DMS53 (cell line): Measurements from ENCODE around the gene ELFN1.

Experiments
- DNase-seq: peaks from one replicate; lab custom pipeline; 2025; lab: John Stamatoyannopoulos, UW

The ELFN1 gene

DNA sequence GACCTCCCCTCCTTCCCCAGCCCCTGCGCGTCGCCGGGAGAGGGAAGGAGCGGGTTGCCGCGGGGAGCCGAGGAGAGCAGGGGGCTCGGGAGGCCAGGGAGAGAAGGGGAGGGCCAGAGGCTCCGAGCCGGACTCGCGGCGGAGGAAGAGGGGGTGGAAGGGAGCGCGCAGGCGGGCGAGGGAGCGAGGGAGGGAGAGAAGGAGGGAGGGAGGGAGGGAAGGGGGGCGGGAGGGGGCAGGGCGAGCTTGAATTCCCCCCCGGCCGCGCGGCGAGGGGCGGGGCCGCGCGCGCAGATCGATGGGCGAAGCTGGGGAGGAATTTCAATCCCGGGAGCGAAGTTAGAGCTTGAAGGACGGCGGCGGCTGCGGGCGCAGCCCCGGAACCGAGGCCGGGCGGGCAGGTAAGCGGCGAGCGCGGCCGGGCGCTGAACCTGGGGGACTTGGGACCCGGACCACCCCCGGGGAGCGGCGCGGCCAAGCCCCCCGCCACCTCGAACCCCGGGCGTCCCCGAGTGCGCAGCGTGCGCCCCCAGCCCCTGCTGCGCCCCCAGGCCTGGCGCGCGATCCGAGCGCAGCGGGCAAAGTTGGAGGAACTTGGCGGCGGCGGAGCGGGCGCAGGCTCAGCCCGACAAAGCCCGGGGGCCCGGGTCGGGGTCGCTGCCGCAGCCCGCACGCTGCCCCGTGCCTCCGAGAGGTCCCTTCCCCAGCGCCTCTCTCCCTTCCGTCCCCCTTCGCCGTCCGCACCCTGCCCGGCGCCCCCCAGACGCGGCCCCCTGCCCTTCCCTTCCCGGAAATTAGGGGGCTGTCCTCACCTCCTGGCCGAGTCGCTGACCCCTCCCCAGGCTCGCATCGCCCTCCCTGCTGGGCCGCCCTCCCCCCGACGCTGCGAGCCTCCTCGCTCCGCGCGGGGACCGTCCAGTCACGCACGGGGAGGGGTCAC is at the start of gene ELFN1:
Gene ELFN1, plus strand, starts transcription at position 324 of the 940 bp plus-strand sequence. CDS start 74,320 bp downstream, outside the sequence.
- DNase-seq = peak; percentile 40

DNA sequence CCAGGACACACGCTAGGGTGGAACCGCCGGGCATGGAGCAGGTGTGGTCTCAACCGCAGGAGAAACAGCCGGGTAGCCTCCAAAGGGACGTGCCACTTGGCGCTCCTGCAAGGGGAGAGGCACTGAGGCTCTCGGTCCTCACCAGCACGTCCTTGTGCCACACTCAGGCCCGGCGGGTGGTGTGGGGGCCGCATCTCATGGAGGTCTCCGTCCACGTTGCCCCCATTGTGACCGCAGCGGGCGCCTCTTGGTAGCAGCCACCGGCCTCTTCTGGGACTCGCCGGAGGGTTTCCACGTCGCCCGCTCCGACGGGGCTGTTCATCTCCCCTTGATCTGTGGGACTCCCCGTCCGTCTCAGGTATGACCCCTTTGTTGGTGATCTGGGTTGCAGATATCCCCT is 49.2 kb upstream of the ELFN1 start:
- no peak for DNase-seq

- DNase-seq = no peak
These were observed 48.4 kb upstream of the ELFN1 start for GRCh38 chr7:1621718-1622117.

GRCh38 chr7:1622441-1622840 is 47.6 kb upstream of the ELFN1 start:
- no peak for DNase-seq

GRCh38 chr7:1623810-1624209 is 46.3 kb upstream of the ELFN1 start:
- no peak for DNase-seq

- DNase-seq = no peak
These were observed 44.8 kb upstream of the ELFN1 start for GRCh38 chr7:1624999-1625927.

GRCh38 chr7:1626769-1627168 is 43.3 kb upstream of the ELFN1 start:
- no peak for DNase-seq

GRCh38 chr7:1630700-1631336 is 39.3 kb upstream of the ELFN1 start:
- DNase-seq = no peak

DNA sequence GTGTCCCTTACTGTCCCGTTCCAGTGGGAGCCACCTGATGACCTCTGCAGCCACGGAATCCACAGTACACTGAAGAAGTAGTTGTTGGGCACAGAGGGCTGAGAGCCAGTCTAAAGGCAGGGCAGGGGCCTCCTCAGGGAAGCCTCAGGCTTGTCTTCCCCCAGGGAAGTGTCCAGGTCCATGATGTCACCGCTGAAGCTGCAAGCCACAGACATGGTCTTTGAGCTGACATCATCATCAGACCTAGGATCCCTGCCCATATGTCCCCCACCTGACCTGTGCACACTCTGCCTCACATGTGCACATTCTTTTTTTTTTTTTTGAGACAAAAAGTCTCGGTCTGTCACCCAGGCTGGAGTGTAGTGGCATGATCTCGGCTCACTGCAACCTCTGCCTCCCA is 38.4 kb upstream of the ELFN1 start:
- DNase-seq = no peak

DNA sequence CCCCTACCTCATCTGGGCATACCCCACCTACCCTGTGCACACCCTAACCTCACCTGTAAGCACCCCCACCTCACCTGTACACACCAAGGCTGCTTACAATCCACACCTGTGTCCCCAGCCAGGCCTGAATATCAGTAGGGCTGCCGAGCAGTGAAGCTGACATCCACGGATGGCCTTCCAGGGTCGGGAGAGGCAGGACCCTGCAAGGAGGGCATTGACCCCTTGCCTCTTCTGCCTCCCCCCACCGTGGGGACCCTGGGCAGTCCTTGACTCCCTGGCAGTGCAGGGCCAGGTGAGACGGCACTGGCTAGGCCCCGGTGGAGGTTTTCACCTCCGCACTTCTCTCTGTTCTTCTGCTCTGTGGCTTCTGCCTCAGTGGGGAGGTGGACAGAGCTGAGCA is 37.6 kb upstream of the ELFN1 start:
- no peak for DNase-seq

- no peak for DNase-seq
These were observed 36.9 kb upstream of the ELFN1 start for GRCh38 chr7:1632916-1633785.

DNA sequence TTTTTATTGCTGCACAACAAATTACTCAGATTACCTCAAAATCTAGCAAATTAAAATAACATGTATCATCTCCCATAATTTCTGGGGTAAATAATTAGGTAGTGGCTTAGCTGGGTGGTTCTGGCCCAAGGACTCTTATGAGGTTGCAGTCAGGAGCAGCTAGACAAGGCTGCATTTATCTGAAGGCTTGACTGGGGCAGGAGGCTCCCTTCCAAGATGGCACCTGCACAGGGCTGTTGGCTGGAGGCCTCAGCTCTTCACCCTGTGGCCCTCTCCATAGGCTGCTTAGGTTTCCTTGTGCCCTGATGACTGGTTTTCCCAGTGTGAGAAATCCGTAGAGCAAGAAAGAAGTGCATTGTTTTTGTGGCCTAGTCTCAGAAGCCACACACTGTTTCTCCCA is 34.7 kb upstream of the ELFN1 start:
- DNase-seq = no peak

DNA sequence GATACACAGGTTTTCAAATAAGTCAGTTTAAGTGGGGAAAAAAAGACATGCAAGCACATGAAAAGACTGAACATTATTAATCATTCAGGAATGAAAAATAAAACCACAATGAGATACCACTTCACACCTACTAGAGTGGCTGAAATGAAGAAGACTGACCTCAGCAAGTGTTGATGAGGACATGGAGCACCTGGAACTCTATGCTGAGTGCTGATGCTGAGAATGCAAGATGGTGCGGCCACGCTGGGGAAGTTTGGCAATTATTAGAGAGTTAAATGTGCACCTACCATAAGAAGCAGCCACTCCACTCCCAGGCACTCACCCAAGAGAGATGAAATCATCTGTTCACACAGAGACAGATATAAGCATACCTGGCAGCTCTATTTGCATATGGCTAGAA is 32.9 kb upstream of the ELFN1 start:
- no peak for DNase-seq

DNA sequence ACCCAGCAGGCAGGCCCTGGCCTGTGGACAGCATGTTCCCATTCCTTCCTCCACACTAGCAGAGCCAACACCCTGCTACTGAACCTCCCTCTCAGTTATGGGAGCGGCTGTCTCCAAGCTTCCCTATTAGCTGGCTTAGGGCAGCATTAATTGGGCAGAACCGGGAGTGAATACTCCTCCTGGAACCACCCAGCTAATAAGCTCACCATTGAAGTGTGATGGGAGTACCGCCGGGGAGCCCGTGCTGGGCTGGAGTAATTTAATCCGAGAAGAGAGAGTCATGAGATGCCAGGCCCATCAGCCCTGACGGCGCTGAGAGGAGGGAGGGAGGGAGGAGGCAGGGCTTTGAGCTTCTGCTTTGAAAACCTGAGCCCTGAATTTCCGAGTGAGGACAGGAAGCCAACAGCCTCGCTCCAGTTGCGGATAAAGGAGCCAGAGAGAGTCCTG is 31.8 kb upstream of the ELFN1 start:
- no peak for DNase-seq

- no peak for DNase-seq
These were observed 31.0 kb upstream of the ELFN1 start for GRCh38 chr7:1639071-1639470.

DNA sequence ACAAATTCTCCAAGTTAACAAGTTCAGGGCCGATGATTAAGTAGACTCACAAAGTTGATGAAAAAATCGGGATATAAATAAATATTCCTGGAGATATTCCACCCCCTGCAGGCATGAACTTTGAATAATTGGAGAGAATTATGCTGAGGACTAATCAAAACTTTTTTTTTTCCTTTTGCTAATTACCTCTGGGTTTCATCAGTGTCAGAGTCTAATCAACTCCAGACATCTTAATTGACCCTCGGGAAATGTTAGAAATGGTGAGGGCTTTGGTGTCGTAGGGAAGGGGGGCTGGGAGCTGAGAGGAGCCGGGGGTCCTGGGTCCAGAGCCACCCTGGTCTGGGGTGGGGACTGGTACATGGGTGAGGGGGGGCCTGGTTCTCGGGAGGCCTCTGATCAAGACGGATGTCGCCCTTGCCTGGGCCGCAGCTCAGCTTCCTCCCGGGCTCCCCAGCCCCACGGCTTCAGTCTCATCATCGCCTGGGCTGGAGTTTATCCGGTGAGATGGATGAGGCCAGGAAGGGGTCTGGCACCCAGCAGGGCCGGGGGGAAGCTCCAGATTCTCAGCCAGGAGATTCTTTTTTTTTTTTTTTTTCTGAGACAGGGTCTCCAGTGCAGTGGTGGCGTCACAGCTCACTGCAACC is 30.4 kb upstream of the ELFN1 start:
- DNase-seq = no peak

DNA sequence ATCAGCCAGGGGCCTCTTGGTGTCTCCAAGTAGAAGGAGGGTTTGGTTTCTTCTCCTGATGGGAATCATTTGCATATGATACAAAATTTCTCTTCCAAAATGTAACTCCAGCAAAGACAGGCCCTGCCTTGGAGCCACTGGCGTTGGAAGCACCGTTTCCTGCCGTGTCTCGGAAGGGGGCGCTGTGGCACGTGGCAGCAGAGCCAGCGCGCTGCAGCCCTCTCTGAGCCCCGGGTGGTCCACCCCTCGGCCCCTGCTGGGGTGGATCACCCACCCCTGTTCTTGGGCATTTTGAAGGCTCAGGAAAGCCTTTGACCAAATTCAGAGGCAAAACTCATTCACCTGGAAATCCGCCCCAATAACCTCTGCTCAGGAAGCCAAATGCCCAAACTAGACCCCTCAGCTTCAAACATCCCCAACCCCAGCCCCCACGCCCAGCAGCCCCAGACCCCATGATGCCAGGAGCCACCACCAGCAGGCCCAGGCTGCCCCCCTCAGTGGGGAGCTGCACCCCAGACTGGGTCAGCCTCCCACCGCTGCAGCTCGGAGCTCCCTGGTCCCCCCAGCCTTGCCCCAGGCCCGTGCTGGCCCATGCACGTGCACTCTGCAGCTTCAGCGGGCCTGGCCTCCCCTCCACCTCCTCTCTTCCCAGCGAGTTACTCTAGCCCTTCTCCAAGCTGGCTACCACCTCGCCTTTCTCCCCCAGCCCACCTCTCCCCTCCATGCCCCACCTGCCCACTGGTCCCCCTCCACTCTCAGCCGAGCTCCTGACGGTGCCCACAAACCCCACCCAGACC is 29.5 kb upstream of the ELFN1 start:
- DNase-seq = peak; percentile 32

GRCh38 chr7:1641173-1641572 is 28.9 kb upstream of the ELFN1 start:
- DNase-seq = no peak

GRCh38 chr7:1641661-1642260 is 28.3 kb upstream of the ELFN1 start:
- no peak for DNase-seq
